ENCODE data around the gene IL12A.

IL12A gene

DNA sequence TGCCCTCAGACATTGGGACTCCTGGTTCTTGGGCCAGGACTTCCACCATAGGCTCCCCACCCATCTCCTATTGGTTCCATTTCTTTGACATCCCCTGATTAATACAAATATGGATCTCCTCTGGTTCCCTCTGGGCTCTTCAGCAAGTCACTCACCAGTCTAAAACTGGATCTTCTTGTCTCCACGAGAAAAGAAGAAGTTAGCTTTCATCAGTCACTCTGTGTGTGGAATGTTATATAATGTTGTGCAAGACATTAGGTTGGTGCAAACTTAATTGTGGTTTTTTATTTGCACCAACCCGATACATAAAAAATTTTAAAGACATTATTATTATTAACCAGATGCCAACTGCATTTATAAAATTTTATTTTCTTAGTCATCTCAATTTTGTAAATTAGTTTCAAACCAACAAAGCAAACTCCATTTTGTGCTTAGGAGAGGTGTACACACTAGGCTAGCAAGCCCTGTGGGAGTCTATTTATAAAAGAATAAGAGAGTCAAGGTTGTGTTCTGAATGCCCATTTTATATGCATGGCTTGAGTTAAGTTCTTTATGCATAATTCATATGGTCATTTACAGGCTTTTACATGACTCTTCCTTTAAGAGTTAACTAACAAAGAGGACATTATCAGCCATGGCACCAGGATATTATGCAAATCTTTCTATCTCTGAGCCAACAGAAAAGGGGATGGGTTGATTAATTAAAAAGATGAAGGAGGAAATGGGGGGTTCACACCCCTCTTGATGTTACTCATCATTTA, 35.1 kb upstream of the IL12A start:
- ATAC-seq (ENCODE audit: low read depth) (no peak), DNase-seq (ENCODE audit: low spot score) (no peak)
- no peak overlapping the region for H3K27ac ChIP-seq (ENCODE audit: poor library complexity, severe bottlenecking)
- no peaks in the 10 kb centered on the region for H3K4me1 ChIP-seq (ENCODE audit: insufficient read depth, poor library complexity, severe bottlenecking)
- TF ChIP-seq, protein P1, sequence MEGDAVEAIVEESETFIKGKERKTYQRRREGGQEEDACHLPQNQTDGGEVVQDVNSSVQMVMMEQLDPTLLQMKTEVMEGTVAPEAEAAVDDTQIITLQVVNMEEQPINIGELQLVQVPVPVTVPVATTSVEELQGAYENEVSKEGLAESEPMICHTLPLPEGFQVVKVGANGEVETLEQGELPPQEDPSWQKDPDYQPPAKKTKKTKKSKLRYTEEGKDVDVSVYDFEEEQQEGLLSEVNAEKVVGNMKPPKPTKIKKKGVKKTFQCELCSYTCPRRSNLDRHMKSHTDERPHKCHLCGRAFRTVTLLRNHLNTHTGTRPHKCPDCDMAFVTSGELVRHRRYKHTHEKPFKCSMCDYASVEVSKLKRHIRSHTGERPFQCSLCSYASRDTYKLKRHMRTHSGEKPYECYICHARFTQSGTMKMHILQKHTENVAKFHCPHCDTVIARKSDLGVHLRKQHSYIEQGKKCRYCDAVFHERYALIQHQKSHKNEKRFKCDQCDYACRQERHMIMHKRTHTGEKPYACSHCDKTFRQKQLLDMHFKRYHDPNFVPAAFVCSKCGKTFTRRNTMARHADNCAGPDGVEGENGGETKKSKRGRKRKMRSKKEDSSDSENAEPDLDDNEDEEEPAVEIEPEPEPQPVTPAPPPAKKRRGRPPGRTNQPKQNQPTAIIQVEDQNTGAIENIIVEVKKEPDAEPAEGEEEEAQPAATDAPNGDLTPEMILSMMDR (IDR thresholded peaks at IDR 0.05; ENCODE audit: poor library complexity, severe bottlenecking): no peak
- no peaks in the 10 kb centered on the region for H3K27me3 ChIP-seq (ENCODE audit: insufficient read depth, poor library complexity, severe bottlenecking)
- no peak overlapping the region for H3K4me3 ChIP-seq (ENCODE audit: severe bottlenecking)
- no peaks in the 10 kb centered on the region for H3K36me3 ChIP-seq (ENCODE audit: low read depth)
- no peaks in the 10 kb centered on the region for H3K9me3 ChIP-seq (ENCODE audit: severe bottlenecking)

DNA sequence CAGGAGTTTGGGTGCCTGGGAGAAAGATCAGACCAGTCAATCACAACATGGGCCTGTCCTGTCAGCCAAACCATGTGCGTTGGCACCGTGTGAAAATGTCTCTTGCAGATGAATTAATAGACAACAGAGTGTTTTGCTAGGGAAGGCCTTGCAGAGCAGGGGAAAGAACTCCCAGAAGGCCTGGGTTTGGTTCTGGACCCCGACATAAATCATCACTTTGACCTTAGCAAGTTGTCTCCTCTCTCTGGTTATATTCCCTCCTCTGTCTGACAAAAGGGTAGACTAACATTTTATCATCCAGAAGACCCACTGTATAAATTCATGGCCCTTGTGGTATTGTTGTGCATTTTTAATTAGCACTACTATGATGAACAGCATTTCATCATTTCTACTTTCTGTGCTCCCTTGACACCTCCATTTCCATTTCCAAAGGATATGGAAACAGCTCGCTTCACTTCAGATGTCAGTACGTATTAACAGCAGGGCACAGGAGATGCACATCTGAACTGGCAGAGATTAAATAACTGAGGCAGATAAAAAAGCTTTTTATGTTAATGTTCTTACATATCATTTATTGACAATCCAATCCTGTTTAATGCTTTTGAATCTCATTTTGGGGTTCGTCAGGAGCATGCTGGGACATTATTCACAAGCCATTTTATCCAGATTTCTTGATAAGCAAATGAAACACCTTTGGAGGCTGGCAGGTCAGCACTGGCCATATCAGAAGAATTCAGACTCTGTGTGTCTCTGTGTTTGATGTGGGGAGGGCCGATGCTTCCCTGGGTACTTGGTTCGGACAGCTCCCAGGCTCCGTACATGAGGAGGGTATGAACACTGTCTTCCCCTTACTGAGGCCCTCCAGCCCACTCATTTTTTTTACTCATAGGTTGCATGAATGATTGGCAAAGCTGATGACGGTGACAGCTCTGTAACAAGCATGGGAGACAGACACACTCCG, 28.2 kb upstream of the IL12A start:
- no peaks in the 10 kb centered on the region for H3K27me3 ChIP-seq (ENCODE audit: insufficient read depth, poor library complexity, severe bottlenecking)
- no peak overlapping the region for H3K27ac ChIP-seq (ENCODE audit: poor library complexity, severe bottlenecking)
- DNase-seq (ENCODE audit: low spot score) (no peak), ATAC-seq (ENCODE audit: low read depth) (no peak)
- no peak overlapping the region for H3K4me3 ChIP-seq (ENCODE audit: severe bottlenecking)
- TF ChIP-seq, protein P1 (IDR thresholded peaks at IDR 0.05; ENCODE audit: poor library complexity, severe bottlenecking): no peak
- H3K4me1 ChIP-seq (ENCODE audit: insufficient read depth, poor library complexity, severe bottlenecking): peaks cover 5% of the 10 kb centered on the region
- no peaks in the 10 kb centered on the region for H3K9me3 ChIP-seq (ENCODE audit: severe bottlenecking)
- no peaks in the 10 kb centered on the region for H3K36me3 ChIP-seq (ENCODE audit: low read depth)

DNA sequence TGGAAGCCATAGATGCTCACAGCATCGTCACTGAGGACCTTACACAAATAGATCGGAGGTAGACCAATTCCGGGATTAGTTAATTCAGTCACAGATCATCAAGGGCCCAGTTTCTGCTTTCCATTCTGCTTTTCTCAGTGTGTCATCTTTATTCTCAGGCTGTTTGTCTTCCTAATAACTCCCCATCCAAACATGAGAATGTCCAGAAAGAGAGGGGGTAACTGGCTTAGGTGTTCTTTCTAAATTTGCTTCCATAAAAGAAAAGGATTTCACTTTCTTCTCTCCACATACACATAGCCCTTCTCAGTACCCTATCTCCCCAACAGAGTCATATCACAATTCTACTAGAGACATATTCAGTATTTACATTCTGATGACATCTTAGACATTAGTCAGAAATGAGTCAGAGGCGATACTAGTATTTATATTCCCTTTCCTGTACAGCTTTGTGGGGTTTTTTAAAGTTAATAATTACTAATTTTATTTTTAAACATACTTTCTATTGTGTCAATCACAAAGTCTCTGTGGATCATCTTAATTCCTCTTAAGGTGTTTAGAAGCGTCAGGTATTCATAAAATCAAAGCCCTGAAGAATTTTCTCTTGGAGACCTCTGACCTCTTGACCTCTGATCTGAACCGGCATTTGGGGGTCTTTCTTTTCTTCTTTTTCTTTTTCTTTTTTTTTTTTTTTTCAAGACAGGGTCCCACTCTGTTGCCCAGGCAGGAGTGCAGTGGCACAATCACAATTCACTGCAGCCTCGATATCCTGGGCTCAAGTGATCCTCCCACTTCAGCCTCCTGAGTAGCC, 24.3 kb upstream of the IL12A start:
- Histone ChIP-seq H3K4me1 (ENCODE audit: insufficient read depth, poor library complexity, severe bottlenecking) (peaks cover 5% of the 10 kb centered on the region), H3K27ac (ENCODE audit: poor library complexity, severe bottlenecking) (peak overlapping the region; percentile 37), H3K27me3 (ENCODE audit: insufficient read depth, poor library complexity, severe bottlenecking) (no peaks in the 10 kb centered on the region), H3K4me3 (ENCODE audit: severe bottlenecking) (no peak overlapping the region), H3K9me3 (ENCODE audit: severe bottlenecking) (no peaks in the 10 kb centered on the region), H3K36me3 (ENCODE audit: low read depth) (no peaks in the 10 kb centered on the region)
- TF ChIP-seq, protein P1 (IDR thresholded peaks at IDR 0.05; ENCODE audit: poor library complexity, severe bottlenecking): no peak
- DNase-seq (ENCODE audit: low spot score): no peak
- peak; percentile 100 for ATAC-seq (ENCODE audit: low read depth)

DNA sequence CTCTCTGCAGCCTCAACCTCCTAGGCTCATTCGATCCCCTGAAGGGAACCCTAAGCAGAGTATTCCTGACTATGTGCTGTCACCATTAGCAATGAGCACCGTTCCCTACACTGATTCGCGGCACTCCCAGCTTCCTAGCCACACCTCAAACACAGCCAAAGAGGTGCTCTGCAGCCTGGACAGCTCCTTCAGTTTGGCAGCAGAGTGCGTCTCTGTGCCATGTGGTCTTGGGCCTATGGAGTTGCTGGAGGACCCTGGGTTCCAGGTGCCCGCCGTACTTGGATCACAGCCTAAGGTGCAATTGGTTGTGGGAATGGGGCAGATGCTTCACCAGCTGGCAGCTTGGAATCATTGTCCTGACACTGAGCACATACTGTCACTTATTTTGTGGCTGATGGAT, 17.3 kb upstream of the IL12A start:
- TF ChIP-seq, protein P1 (IDR thresholded peaks at IDR 0.05; ENCODE audit: poor library complexity, severe bottlenecking): no peak

More for the DNA sequence above, 17.3 kb upstream of the IL12A start:
- Histone ChIP-seq H3K4me3 (ENCODE audit: severe bottlenecking) (no peak overlapping the region), H3K27me3 (ENCODE audit: insufficient read depth, poor library complexity, severe bottlenecking) (no peaks in the 10 kb centered on the region), H3K27ac (ENCODE audit: poor library complexity, severe bottlenecking) (no peak overlapping the region), H3K4me1 (ENCODE audit: insufficient read depth, poor library complexity, severe bottlenecking) (no peaks in the 10 kb centered on the region), H3K9me3 (ENCODE audit: severe bottlenecking) (no peaks in the 10 kb centered on the region), H3K36me3 (ENCODE audit: low read depth) (no peaks in the 10 kb centered on the region)
- ATAC-seq (ENCODE audit: low read depth): no peak
- no peak for DNase-seq (ENCODE audit: low spot score)

All from RWPE2 (cell line).